ENCODE measurements around the gene IL16.

IL16 gene

GRCh38 chr15:81215531-81215930 lies 18.9 kb downstream of the IL16 start:
- H3K27me3 ChIP-seq (ENCODE audit: control insufficient read depth, insufficient read depth, low read length): no peaks in the 10 kb centered on the region
- no peak overlapping the region for H3K9ac ChIP-seq
- no peak overlapping the region for H3K4me2 ChIP-seq (ENCODE audit: low read length)
- no peak overlapping the region for H3K4me3 ChIP-seq (ENCODE audit: low read depth, low read length)
- H2AFZ ChIP-seq: no peak overlapping the region
- H3K36me3 ChIP-seq (ENCODE audit: control insufficient read depth, insufficient read depth, low read length): no peaks in the 10 kb centered on the region
- no peaks in the 10 kb centered on the region for H3K79me2 ChIP-seq
- no peak overlapping the region for H3K27ac ChIP-seq
- no peaks in the 10 kb centered on the region for H3K4me1 ChIP-seq
- H3K9me3 ChIP-seq (ENCODE audit: control insufficient read depth, low read length): no peaks in the 10 kb centered on the region
- no peak for TF ChIP-seq CTCF (IDR thresholded peaks at IDR 0.05)

- Histone ChIP-seq H3K9ac (no peak overlapping the region), H3K36me3 (ENCODE audit: control insufficient read depth, insufficient read depth, low read length) (no peaks in the 10 kb centered on the region), H3K27ac (no peak overlapping the region), H3K4me2 (ENCODE audit: low read length) (no peak overlapping the region), H3K9me3 (ENCODE audit: control insufficient read depth, low read length) (no peaks in the 10 kb centered on the region), H2AFZ (no peak overlapping the region), H3K79me2 (no peaks in the 10 kb centered on the region), H3K4me1 (no peaks in the 10 kb centered on the region), H3K4me3 (ENCODE audit: low read depth, low read length) (no peak overlapping the region), H3K27me3 (ENCODE audit: control insufficient read depth, insufficient read depth, low read length) (no peaks in the 10 kb centered on the region)
- no peak for TF ChIP-seq CTCF (IDR thresholded peaks at IDR 0.05)
Observed at GRCh38 chr15:81215983-81216382, 19.3 kb downstream of the IL16 start.

- TF ChIP-seq CTCF (IDR thresholded peaks at IDR 0.05): no peak
- Histone ChIP-seq H3K27ac (no peak overlapping the region), H3K4me1 (no peaks in the 10 kb centered on the region), H3K9me3 (ENCODE audit: control insufficient read depth, low read length) (no peaks in the 10 kb centered on the region), H2AFZ (no peak overlapping the region), H3K9ac (no peak overlapping the region), H3K4me2 (ENCODE audit: low read length) (no peak overlapping the region), H3K79me2 (no peaks in the 10 kb centered on the region), H3K27me3 (ENCODE audit: control insufficient read depth, insufficient read depth, low read length) (no peaks in the 10 kb centered on the region), H3K36me3 (ENCODE audit: control insufficient read depth, insufficient read depth, low read length) (no peaks in the 10 kb centered on the region), H3K4me3 (ENCODE audit: low read depth, low read length) (no peak overlapping the region)
Observed at GRCh38 chr15:81216422-81216821, 19.7 kb downstream of the IL16 start.

- no peak overlapping the region for H3K4me2 ChIP-seq (ENCODE audit: low read length)
- no peaks in the 10 kb centered on the region for H3K27me3 ChIP-seq (ENCODE audit: control insufficient read depth, insufficient read depth, low read length)
- no peak overlapping the region for H3K9ac ChIP-seq
- H3K4me1 ChIP-seq: no peaks in the 10 kb centered on the region
- no peak overlapping the region for H2AFZ ChIP-seq
- H3K27ac ChIP-seq: no peak overlapping the region
- no peaks in the 10 kb centered on the region for H3K79me2 ChIP-seq
- no peak overlapping the region for H3K4me3 ChIP-seq (ENCODE audit: low read depth, low read length)
- H3K9me3 ChIP-seq (ENCODE audit: control insufficient read depth, low read length): no peaks in the 10 kb centered on the region
- no peak for TF ChIP-seq CTCF (IDR thresholded peaks at IDR 0.05)
- H3K36me3 ChIP-seq (ENCODE audit: control insufficient read depth, insufficient read depth, low read length): no peaks in the 10 kb centered on the region
Observed at GRCh38 chr15:81221449-81221848, 24.8 kb downstream of the IL16 start.

GRCh38 chr15:81222007-81222406 lies 25.3 kb downstream of the IL16 start:
- no peak for TF ChIP-seq CTCF (IDR thresholded peaks at IDR 0.05)
- Histone ChIP-seq H3K4me2 (ENCODE audit: low read length) (no peak overlapping the region), H3K79me2 (no peaks in the 10 kb centered on the region), H2AFZ (no peak overlapping the region), H3K9ac (no peak overlapping the region), H3K9me3 (ENCODE audit: control insufficient read depth, low read length) (no peaks in the 10 kb centered on the region), H3K4me3 (ENCODE audit: low read depth, low read length) (no peak overlapping the region), H3K27ac (no peak overlapping the region), H3K27me3 (ENCODE audit: control insufficient read depth, insufficient read depth, low read length) (no peaks in the 10 kb centered on the region), H3K4me1 (no peaks in the 10 kb centered on the region), H3K36me3 (ENCODE audit: control insufficient read depth, insufficient read depth, low read length) (no peaks in the 10 kb centered on the region)
